Mammary epithelial cell (primary cell): ENCODE measurements around the gene MUC20.
"Not testable (repeated sequence)": the region's sequence is repeated elsewhere in the genome, so short reads cannot be mapped to it uniquely, and the experiment has no call there.

Experiments
- EZH2 ChIP-seq: IDR thresholded peaks from 2 replicates; pipeline ENCODE4 v1.6.1; 2012; ENCODE audit warnings: low read length, inconsistent platforms, borderline replicate concordance
- TF ChIP-seq, protein P1 (sequence below), 2 donors: IDR thresholded peaks in 1 of 2; conservative IDR thresholded peaks in 1 of 2; 2 replicates each; pipeline ENCODE4 v1.5.1; 2011 to 2012; ENCODE audit warnings: inconsistent platforms in 2 of 2, low read length in 2 of 2, mild to moderate bottlenecking in 2 of 2, control low read depth in 1 of 2, low read depth in 1 of 2; ENCODE audit not compliant: insufficient read depth in 1 of 2; ENCODE audit errors: extremely low read depth in 1 of 2

DNA sequence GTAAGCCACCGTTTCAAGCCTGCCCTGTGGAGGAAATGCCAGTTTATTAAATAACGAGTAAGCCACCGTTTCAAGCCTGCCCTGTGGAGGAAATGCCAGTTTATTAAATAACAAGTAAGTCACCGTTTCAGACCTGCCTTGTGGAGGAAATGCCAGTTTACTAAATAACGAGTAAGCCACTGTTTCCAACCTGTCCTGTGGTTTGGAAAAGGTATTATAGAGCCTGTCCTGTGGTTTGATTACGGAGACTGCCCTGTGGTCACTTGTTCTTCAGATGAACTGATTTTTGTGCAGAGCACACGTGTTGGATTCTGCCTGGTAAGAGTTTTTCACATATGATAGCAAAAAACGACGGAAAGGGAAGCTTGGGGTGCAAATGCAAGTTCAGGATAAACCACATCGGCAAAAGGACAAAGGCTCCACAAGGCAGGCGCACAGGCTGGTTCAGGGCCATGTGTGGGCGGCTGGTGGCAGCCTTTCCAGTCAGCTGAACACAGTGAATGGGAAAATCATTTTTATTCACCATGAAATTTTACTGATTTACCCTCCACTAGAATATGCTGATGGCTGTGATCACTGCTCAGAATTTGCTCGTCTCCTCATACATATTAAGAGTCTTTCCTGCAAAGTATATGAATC is 38.6 kb upstream of the MUC20 start:
- TF ChIP-seq, protein P1, sequence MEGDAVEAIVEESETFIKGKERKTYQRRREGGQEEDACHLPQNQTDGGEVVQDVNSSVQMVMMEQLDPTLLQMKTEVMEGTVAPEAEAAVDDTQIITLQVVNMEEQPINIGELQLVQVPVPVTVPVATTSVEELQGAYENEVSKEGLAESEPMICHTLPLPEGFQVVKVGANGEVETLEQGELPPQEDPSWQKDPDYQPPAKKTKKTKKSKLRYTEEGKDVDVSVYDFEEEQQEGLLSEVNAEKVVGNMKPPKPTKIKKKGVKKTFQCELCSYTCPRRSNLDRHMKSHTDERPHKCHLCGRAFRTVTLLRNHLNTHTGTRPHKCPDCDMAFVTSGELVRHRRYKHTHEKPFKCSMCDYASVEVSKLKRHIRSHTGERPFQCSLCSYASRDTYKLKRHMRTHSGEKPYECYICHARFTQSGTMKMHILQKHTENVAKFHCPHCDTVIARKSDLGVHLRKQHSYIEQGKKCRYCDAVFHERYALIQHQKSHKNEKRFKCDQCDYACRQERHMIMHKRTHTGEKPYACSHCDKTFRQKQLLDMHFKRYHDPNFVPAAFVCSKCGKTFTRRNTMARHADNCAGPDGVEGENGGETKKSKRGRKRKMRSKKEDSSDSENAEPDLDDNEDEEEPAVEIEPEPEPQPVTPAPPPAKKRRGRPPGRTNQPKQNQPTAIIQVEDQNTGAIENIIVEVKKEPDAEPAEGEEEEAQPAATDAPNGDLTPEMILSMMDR (conservative IDR thresholded peaks at IDR 0.05 in 1 of 2, IDR thresholded peaks at IDR 0.05 in 1 of 2; ENCODE audit: extremely low read depth in 1 of 2, insufficient read depth in 1 of 2, low read depth in 1 of 2, low read length in 2 of 2), result not testable (repeated sequence)
- TF ChIP-seq EZH2, result not testable (repeated sequence)
